Mucosa of descending colon (tissue), 3 donors: ENCODE results near the gene FSTL4. TPM values are rescaled to one million over a fixed set of nuclear protein-coding genes. Genes with fewer than 3 reads are reported as not detected.

Experiments used
- ATAC-seq: fragments of 200-7000 bp; cut with Tn5 transposase; one replicate; pipeline ENCODE4 v1.9.1; 2020; ENCODE audit warnings: mild to moderate bottlenecking, moderate library complexity
- DNase-seq, 3 donors: peaks; one replicate each; pipeline ENCODE4 v3.0.0-alpha.2; 2020
- H3K36me3 ChIP-seq: fragments of 200-600 bp; one replicate; pipeline ENCODE4 v1.8.0; 2021; ENCODE audit warnings: low read depth, mild to moderate bottlenecking
- H3K4me1 ChIP-seq: fragments of 200-600 bp; one replicate; pipeline ENCODE4 v1.8.0; 2021; ENCODE audit warnings: low read depth, mild to moderate bottlenecking
- H3K4me3 ChIP-seq: fragments of 200-600 bp; one replicate; pipeline ENCODE4 v1.8.0; 2021; ENCODE audit warnings: mild to moderate bottlenecking
- H3K9me3 ChIP-seq: fragments of 200-600 bp; one replicate; pipeline ENCODE4 v1.8.0; 2021; ENCODE audit warnings: mild to moderate bottlenecking
- CTCF ChIP-seq: fragments of 200-600 bp; IDR thresholded peaks from one replicate; pipeline ENCODE4 v1.8.0; 2022; ENCODE audit warnings: antibody characterized with exemption, mild to moderate bottlenecking
- intact Hi-C, 2 donors: fragments of 100-400 bp; cut with DNase I in 1 of 2; cut with micrococcal nuclease in 1 of 2; formaldehyde crosslinking; loops; one replicate each; pipeline versions ENCODE4 v1.11.0 to v1.11.1; 2022; cut with DNase I, micrococcal nuclease
- total RNA-seq, 3 donors: library from RNA; stranded (reverse); fragmentation: NEBNext Ultra II Directional in 2 of 3; extraction: Animal tissue kit (Norgen Biotek cat#: 25700) in 2 of 3; gene quantifications; one replicate each; pipeline versions ENCODE4 v1.2.1 to v1.2.4, GENCODE V29; 2021 to 2023
- donor health status: DM: no; HTN: no; CAD: no; lungs with moderate emphysema.
- donor health status: DM: no; HTN: no; CAD: no.
- donor health status: DM: no; HTN: yes; CAD: no.

The FSTL4 gene
- total RNA-seq, 3 donors from 2014 or later = 0.29 to 0.77 (median 0.57) TPM

- ATAC-seq (no peak), DNase-seq (no peak)
- Histone ChIP-seq H3K4me3 (no peak overlapping the region), H3K4me1 (no peaks in the 10 kb centered on the region), H3K36me3 (no peaks in the 10 kb centered on the region), H3K9me3 (no peaks in the 10 kb centered on the region)
- TF ChIP-seq CTCF = no peak
- intact Hi-C loops = no loop called here
These were observed 245.9 kb downstream of the FSTL4 start for GRCh38 chr5:133366438-133366837.

- Histone ChIP-seq H3K9me3 (no peaks in the 10 kb centered on the region), H3K4me3 (no peak overlapping the region), H3K36me3 (no peaks in the 10 kb centered on the region), H3K4me1 (no peaks in the 10 kb centered on the region)
- ATAC-seq (no peak), DNase-seq (no peak)
- intact Hi-C loops = no loop called here
- no peak for TF ChIP-seq CTCF
These were observed 246.6 kb downstream of the FSTL4 start for GRCh38 chr5:133365738-133366137.

DNA sequence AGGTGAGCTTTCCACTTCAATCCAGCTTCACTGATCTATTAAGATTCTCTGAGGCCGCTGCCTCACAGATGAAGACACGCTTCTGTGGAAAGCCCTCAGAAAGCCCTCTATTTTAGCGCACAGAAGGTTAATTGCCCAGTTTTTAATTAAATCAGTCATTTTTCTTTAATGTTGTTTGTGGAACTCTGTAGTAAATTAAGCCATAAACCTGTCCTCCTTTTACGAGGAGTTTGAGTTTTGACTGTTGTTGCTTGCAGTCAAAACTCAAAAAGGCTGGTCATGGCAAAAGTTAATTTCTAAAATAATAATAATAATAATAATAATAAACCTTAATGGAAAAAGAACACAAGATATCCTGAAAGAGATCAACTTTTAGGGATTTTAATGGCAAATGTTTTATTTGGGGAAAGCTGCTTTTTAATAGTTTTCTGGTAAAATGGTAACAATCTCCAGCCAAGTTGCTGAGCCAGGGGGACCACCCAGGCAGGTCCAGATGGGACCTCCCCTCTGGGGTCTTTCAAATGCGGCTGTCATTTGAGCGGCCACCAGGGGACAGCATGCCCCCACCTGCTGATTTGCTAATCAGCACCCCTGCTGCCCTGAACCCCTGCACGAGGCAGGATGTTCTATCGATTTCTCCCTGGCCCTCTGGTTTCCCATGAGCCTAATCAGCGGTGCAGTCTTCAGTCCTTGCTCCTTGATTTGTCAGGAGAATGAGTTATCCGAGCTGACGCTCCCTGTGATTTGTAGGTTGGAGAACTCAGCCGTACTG is 247.2 kb downstream of the FSTL4 start:
- intact Hi-C loops = no loop called here
- DNase-seq (no peak), ATAC-seq (no peak)

DNA sequence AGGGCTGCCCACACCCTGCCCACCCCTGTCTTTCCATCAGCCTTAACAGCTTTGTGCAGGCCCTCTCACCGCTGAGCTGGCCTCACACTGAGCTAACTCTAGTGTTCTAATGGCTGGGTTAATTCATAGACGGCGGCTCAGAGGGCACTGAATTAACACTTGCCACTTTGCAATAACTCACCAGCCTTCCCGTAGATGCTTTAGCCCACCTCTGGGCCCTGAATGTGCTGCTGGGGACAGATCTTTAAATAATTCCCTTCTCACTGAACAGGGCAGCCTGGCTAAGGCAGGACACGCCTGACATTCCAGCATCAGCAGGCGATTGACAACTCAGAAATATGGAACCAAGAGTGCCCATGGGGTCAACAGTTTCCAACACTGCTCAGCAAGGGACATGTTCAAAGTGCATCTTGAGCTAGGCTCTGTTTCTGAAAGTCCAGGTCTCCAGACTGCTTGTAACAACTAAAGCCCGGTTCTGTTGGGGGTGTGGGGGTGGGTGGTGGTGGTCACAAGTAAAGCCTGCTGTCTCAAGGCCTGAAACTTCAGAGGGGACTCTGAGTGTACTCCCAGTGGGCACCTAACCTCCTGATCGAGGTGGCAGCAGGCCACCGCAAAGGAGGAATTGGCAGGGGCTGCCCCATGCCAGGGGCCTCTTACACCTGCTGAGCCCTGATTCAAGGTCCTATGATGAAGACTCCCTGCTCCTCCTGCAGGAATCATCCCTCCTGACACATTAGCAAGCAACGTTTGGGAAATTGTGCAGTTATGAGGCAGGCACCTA is 248.3 kb downstream of the FSTL4 start:
- ATAC-seq = no peak
- intact Hi-C loops = no loop called here

More for the DNA sequence above, 247.2 kb downstream of the FSTL4 start:
- Histone ChIP-seq H3K4me1 (no peaks in the 10 kb centered on the region), H3K36me3 (no peaks in the 10 kb centered on the region), H3K4me3 (no peak overlapping the region), H3K9me3 (no peaks in the 10 kb centered on the region)
- no peak for TF ChIP-seq CTCF

GRCh38 chr5:133362438-133362837 is 249.9 kb downstream of the FSTL4 start:
- no peaks in the 10 kb centered on the region for H3K9me3 ChIP-seq
- TF ChIP-seq CTCF = no peak
- intact Hi-C loops = no loop called here
- H3K36me3 ChIP-seq = no peaks in the 10 kb centered on the region
- DNase-seq = no peak
- H3K4me1 ChIP-seq = no peaks in the 10 kb centered on the region
- H3K4me3 ChIP-seq = no peak overlapping the region
- no peak for ATAC-seq

More for the DNA sequence above, 248.3 kb downstream of the FSTL4 start:
- TF ChIP-seq CTCF = no peak
- no peaks in the 10 kb centered on the region for H3K36me3 ChIP-seq
- no peak for DNase-seq
- no peaks in the 10 kb centered on the region for H3K9me3 ChIP-seq
- H3K4me1 ChIP-seq = no peaks in the 10 kb centered on the region
- no peak overlapping the region for H3K4me3 ChIP-seq
